ENCODE results near the gene FCHO2.

- TF ChIP-seq EZH2phosphoT487 (IDR thresholded peaks at IDR 0.05; ENCODE audit: insufficient read depth, low read depth) (no peak), EZH2 (IDR thresholded peaks at IDR 0.05; ENCODE audit: insufficient read depth, poor library complexity, severe bottlenecking) (no peak)
Observed at GRCh38 chr5:73130811-73131210, 175.0 kb downstream of the FCHO2 start.

Data from GM23248 (cell line).